ENCODE measurements around the gene CMYA5. TPM values are rescaled to one million over a fixed set of nuclear protein-coding genes. Genes with fewer than 3 reads are reported as not detected.

CMYA5 gene
- total and polyA plus RNA-seq, 8 donors: 0.68 to 14.7 (median 8.9) TPM

- H3K4me1 ChIP-seq: no peaks in the 10 kb centered on the region
- no peak for ATAC-seq
- H3K9me3 ChIP-seq: no peaks in the 10 kb centered on the region
- DNase-seq: no peak
- H3K36me3 ChIP-seq: no peaks in the 10 kb centered on the region
- no peak overlapping the region for H3K4me3 ChIP-seq
- no peaks in the 10 kb centered on the region for H3K27me3 ChIP-seq
- H3K27ac ChIP-seq: no peak overlapping the region
- TF ChIP-seq CTCF (IDR thresholded peaks at IDR 0.05): no peak
- intact Hi-C loops (cut with DNase I): no loop called here
These were observed 122.3 kb downstream of the CMYA5 start for GRCh38 chr5:79811904-79812303.

GRCh38 chr5:79814699-79815098 is 125.1 kb downstream of the CMYA5 start:
- Histone ChIP-seq H3K27ac (no peak overlapping the region), H3K4me3 (no peak overlapping the region), H3K9me3 (peaks cover 0 to 5% of the 10 kb centered on the region in 2 donors), H3K36me3 (no peaks in the 10 kb centered on the region), H3K27me3 (no peaks in the 10 kb centered on the region), H3K4me1 (no peaks in the 10 kb centered on the region)
- ATAC-seq: no peak
- no peak for TF ChIP-seq CTCF (IDR thresholded peaks at IDR 0.05)
- intact Hi-C loops (cut with DNase I): no loop called here
- no peak for DNase-seq

GRCh38 chr5:79816014-79816413 is 126.4 kb downstream of the CMYA5 start:
- intact Hi-C loops (cut with DNase I): no loop called here
- TF ChIP-seq CTCF (IDR thresholded peaks at IDR 0.05): no peak
- Histone ChIP-seq H3K9me3 (peaks cover 0 to 5% of the 10 kb centered on the region in 2 donors), H3K27ac (no peak overlapping the region), H3K27me3 (no peaks in the 10 kb centered on the region), H3K4me1 (no peaks in the 10 kb centered on the region), H3K4me3 (no peak overlapping the region), H3K36me3 (no peaks in the 10 kb centered on the region)
- ATAC-seq: no peak
- no peak for DNase-seq

- Histone ChIP-seq H3K4me1 (no peaks in the 10 kb centered on the region), H3K27me3 (no peaks in the 10 kb centered on the region), H3K4me3 (no peak overlapping the region), H3K9me3 (peaks cover 0 to 5% of the 10 kb centered on the region in 2 donors), H3K36me3 (no peaks in the 10 kb centered on the region), H3K27ac (no peak overlapping the region)
- intact Hi-C loops (cut with DNase I): no loop called here
- no peak for ATAC-seq
- no peak for DNase-seq
- TF ChIP-seq CTCF (IDR thresholded peaks at IDR 0.05): no peak
These were observed 131.0 kb downstream of the CMYA5 start for GRCh38 chr5:79820648-79821047.

- H3K27ac ChIP-seq: no peak overlapping the region
- no peak for TF ChIP-seq CTCF (IDR thresholded peaks at IDR 0.05)
- ATAC-seq (no peak), DNase-seq (no peak)
- peaks cover 0 to 6% of the 10 kb centered on the region in 2 donors for H3K27me3 ChIP-seq
- H3K9me3 ChIP-seq: no peaks in the 10 kb centered on the region
- no peaks in the 10 kb centered on the region for H3K36me3 ChIP-seq
- H3K4me1 ChIP-seq: no peaks in the 10 kb centered on the region
- intact Hi-C loops (cut with DNase I): no loop called here
- no peak overlapping the region for H3K4me3 ChIP-seq
These were observed 134.8 kb downstream of the CMYA5 start for GRCh38 chr5:79824444-79824843.

Measured in left lung (tissue), 10 donors.